Upper lobe of left lung (tissue), 6 donors: ENCODE measurements around the gene GTF2IRD1. TPM values are rescaled to one million over a fixed set of nuclear protein-coding genes. Genes with fewer than 3 reads are reported as not detected.

ENCODE experiments used
- ATAC-seq, 2 donors: fragments of 200-7000 bp; cut with Tn5 transposase; one replicate each; pipeline ENCODE4 v1.9.1; 2022; ENCODE audit warnings: mild to moderate bottlenecking in 2 of 2, moderate library complexity in 2 of 2; ENCODE audit not compliant: low FRiP score in 2 of 2
- DNase-seq, 2 donors: peaks; one replicate each; pipeline ENCODE4 v3.0.0-alpha.2; 2019 to 2020
- H3K27ac ChIP-seq, 4 donors: fragments of 200-600 bp; sonication (generic); one replicate each; pipeline ENCODE4 v1.5.1; 2016 to 2019
- H3K27me3 ChIP-seq, 4 donors: fragments of 200-600 bp; sonication (generic); one replicate each; pipeline ENCODE4 v1.5.1; 2017 to 2019
- H3K36me3 ChIP-seq, 4 donors: fragments of 200-600 bp; sonication (generic); one replicate each; pipeline ENCODE4 v1.5.1; 2016 to 2019
- H3K4me1 ChIP-seq, 4 donors: fragments of 200-600 bp; sonication (generic); one replicate each; pipeline ENCODE4 v1.5.1; 2018 to 2019
- H3K4me3 ChIP-seq, 4 donors: fragments of 200-600 bp; sonication (generic); one replicate each; pipeline ENCODE4 v1.5.1; 2017 to 2019; ENCODE audit warnings: mild to moderate bottlenecking in 2 of 4, moderate library complexity in 1 of 4
- H3K9me3 ChIP-seq, 4 donors: fragments of 200-600 bp; sonication (generic); one replicate each; pipeline ENCODE4 v1.5.1; 2018 to 2019
- CTCF ChIP-seq, 6 experiments: fragments of 450-650 bp in 4 of 6; fragments of 200-600 bp in 2 of 6; sonication (generic) in 2 of 6; IDR thresholded peaks; one replicate each; pipeline ENCODE4 v1.5.1; 2016 to 2019; ENCODE audit warnings: antibody characterized with exemption in 6 of 6
- EP300 ChIP-seq, 4 donors: sonication (generic); formaldehyde crosslinking; IDR thresholded peaks; one replicate each; pipeline ENCODE4 v1.5.1; 2017; ENCODE audit warnings: antibody characterized with exemption in 4 of 4, control low read depth in 2 of 4
- POLR2A ChIP-seq, 4 donors: fragments of 450-650 bp; IDR thresholded peaks; one replicate each; pipeline ENCODE4 v1.5.1; 2016 to 2017; ENCODE audit warnings: antibody characterized with exemption in 4 of 4, mild to moderate bottlenecking in 2 of 4
- POLR2AphosphoS5 ChIP-seq, 2 donors: sonication (generic); formaldehyde crosslinking; IDR thresholded peaks; one replicate each; pipeline ENCODE4 v1.5.1; 2017; ENCODE audit warnings: antibody characterized with exemption in 2 of 2
- WGBS, 2 donors: methylation state at CpG; one replicate each; pipeline ENCODE4 v1.1.5; 2017 to 2018; 5-methylcytosine and 5-hydroxymethylcytosine counted together
- total RNA-seq, 6 donors: library from RNA; depleted of rRNA in 4 of 6; stranded (reverse); fragments of >200 nt in 4 of 6; gene quantifications; one replicate each; pipeline versions ENCODE4 v1.1.0 to v1.2.1, GENCODE V29; 2016 to 2021
- donor health status: DM: no; HTN: no; CAD: no; lungs with moderate emphysema.
- donor health status: DM: no; HTN: yes; CAD: no; lungs with severe emphysema.

GTF2IRD1 gene
- total RNA-seq, 6 donors from 2014 or later: 16.4 to 41.9 (median 28.1) TPM

- ATAC-seq (no peak), DNase-seq (no peak)
- H3K4me3 ChIP-seq: no peak overlapping the region
- no peaks in the 10 kb centered on the region for H3K27me3 ChIP-seq
- no peak for TF ChIP-seq POLR2A (IDR thresholded peaks at IDR 0.05)
- no peak for TF ChIP-seq EP300 (IDR thresholded peaks at IDR 0.05)
- TF ChIP-seq POLR2AphosphoS5 (IDR thresholded peaks at IDR 0.05): no peak
- no peak for TF ChIP-seq CTCF (IDR thresholded peaks at IDR 0.05)
- H3K4me1 ChIP-seq: no peaks in the 10 kb centered on the region
- no peaks in the 10 kb centered on the region for H3K9me3 ChIP-seq
- no peak overlapping the region for H3K27ac ChIP-seq
- no peaks in the 10 kb centered on the region for H3K36me3 ChIP-seq
- 89 to 92% methylated on average over 14 of the region's 14 CpGs for WGBS, 2 donors
Observed at GRCh38 chr7:74569501-74570075, 115.9 kb downstream of the GTF2IRD1 start.

GRCh38 chr7:74570533-74571156 lies 116.9 kb downstream of the GTF2IRD1 start:
- ATAC-seq (no peak), DNase-seq (no peak)
- no peak for TF ChIP-seq EP300 (IDR thresholded peaks at IDR 0.05)
- TF ChIP-seq POLR2A (IDR thresholded peaks at IDR 0.05): no peak
- no peak for TF ChIP-seq CTCF (IDR thresholded peaks at IDR 0.05)
- no peak for TF ChIP-seq POLR2AphosphoS5 (IDR thresholded peaks at IDR 0.05)
- 89 to 90% methylated on average over 13 of the region's 13 CpGs for WGBS, 2 donors
- no peaks in the 10 kb centered on the region for H3K4me1 ChIP-seq
- H3K9me3 ChIP-seq: no peaks in the 10 kb centered on the region
- no peaks in the 10 kb centered on the region for H3K27me3 ChIP-seq
- H3K27ac ChIP-seq: no peak overlapping the region
- H3K36me3 ChIP-seq: no peaks in the 10 kb centered on the region
- H3K4me3 ChIP-seq: no peak overlapping the region

GRCh38 chr7:74572301-74572979 lies 118.7 kb downstream of the GTF2IRD1 start:
- H3K4me3 ChIP-seq: no peak overlapping the region
- 58 to 65% methylated on average over 10 of the region's 10 CpGs for WGBS, 2 donors
- TF ChIP-seq POLR2A (IDR thresholded peaks at IDR 0.05) (no peak), POLR2AphosphoS5 (IDR thresholded peaks at IDR 0.05) (no peak)
- no peaks in the 10 kb centered on the region for H3K4me1 ChIP-seq
- H3K36me3 ChIP-seq: no peaks in the 10 kb centered on the region
- no peaks in the 10 kb centered on the region for H3K9me3 ChIP-seq
- no peak for DNase-seq
- ATAC-seq: no peak
- no peak overlapping the region for H3K27ac ChIP-seq
- H3K27me3 ChIP-seq: no peaks in the 10 kb centered on the region

GRCh38 chr7:74573512-74573911 lies 119.8 kb downstream of the GTF2IRD1 start:
- H3K27ac ChIP-seq: no peak overlapping the region
- DNase-seq (no peak), ATAC-seq (no peak)
- H3K4me3 ChIP-seq: no peak overlapping the region
- no peaks in the 10 kb centered on the region for H3K9me3 ChIP-seq
- no peaks in the 10 kb centered on the region for H3K4me1 ChIP-seq
- no peaks in the 10 kb centered on the region for H3K27me3 ChIP-seq
- WGBS, 2 donors: 88 to 92% methylated on average over 8 of the region's 8 CpGs
- no peaks in the 10 kb centered on the region for H3K36me3 ChIP-seq
- TF ChIP-seq POLR2AphosphoS5 (IDR thresholded peaks at IDR 0.05) (no peak), CTCF (IDR thresholded peaks at IDR 0.05) (no peak), EP300 (IDR thresholded peaks at IDR 0.05) (no peak), POLR2A (IDR thresholded peaks at IDR 0.05) (no peak)

GRCh38 chr7:74575083-74575784 lies 121.5 kb downstream of the GTF2IRD1 start:
- WGBS, 2 donors: 77 to 81% methylated on average over 11 of the region's 11 CpGs

More at GRCh38 chr7:74575083-74575784, 121.5 kb downstream of the GTF2IRD1 start:
- ATAC-seq (peak; percentile 64 to 73), DNase-seq (peak in 1 of 2 donors; percentile 71)
- no peak overlapping the region for H3K4me3 ChIP-seq
- TF ChIP-seq EP300 (IDR thresholded peaks at IDR 0.05): no peak
- TF ChIP-seq CTCF (IDR thresholded peaks at IDR 0.05): no peak
- TF ChIP-seq POLR2A (IDR thresholded peaks at IDR 0.05): no peak
- no peak for TF ChIP-seq POLR2AphosphoS5 (IDR thresholded peaks at IDR 0.05)
- no peaks in the 10 kb centered on the region for H3K27me3 ChIP-seq
- no peaks in the 10 kb centered on the region for H3K36me3 ChIP-seq
- no peaks in the 10 kb centered on the region for H3K9me3 ChIP-seq
- peaks cover under 1 to 6% (median 3%) of the 10 kb centered on the region in 4 donors for H3K4me1 ChIP-seq
- H3K27ac ChIP-seq: no peak overlapping the region
